VCaP (cell line): ENCODE results near the gene BSND.

Experiments
- H3K27ac ChIP-seq: fragments of 450-650 bp; 2 replicates; pipeline ENCODE4 v1.5.1; 2017
- TF ChIP-seq, protein P1 (sequence below): fragments of 450-650 bp; conservative IDR thresholded peaks from 2 replicates; pipeline ENCODE4 v1.5.1; 2017; ENCODE audit warnings: mild to moderate bottlenecking, moderate library complexity

The BSND gene

DNA sequence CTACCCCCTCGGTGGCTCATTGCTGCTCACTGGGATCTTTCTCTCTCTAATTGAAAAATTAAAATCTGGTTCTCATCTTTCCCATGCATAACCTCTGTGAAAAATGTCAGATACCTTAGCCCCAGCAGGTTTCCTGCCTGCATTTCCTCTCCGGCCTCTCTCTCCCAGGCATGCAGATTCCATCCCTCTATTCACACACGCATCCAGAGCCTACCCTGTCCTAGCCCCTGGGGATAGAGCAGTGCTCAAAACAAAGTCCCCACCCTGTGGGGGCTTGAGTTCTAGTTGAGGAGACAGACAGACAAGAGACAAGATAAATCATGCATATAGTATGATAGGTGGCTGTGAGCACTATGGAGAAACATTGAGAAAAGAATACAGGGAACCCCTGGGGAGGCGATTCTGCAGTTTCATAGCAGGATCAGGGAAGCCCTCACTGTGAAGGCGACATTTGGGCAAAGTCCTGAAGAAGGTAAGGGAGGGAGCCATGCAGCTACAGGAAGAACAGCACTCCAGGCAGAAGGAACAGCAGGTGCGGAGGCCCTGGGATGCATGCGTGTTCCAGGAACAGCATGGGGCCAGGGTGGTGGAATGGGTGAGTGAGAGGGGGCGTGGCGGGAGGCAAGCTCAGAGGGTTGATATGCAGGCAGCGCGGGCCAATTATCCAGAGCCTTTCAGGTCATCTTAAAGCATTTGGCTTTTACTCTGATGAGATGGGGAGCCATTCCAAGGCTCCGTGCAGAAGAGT is 3.5 kb upstream of the BSND start:
- TF ChIP-seq, protein P1, sequence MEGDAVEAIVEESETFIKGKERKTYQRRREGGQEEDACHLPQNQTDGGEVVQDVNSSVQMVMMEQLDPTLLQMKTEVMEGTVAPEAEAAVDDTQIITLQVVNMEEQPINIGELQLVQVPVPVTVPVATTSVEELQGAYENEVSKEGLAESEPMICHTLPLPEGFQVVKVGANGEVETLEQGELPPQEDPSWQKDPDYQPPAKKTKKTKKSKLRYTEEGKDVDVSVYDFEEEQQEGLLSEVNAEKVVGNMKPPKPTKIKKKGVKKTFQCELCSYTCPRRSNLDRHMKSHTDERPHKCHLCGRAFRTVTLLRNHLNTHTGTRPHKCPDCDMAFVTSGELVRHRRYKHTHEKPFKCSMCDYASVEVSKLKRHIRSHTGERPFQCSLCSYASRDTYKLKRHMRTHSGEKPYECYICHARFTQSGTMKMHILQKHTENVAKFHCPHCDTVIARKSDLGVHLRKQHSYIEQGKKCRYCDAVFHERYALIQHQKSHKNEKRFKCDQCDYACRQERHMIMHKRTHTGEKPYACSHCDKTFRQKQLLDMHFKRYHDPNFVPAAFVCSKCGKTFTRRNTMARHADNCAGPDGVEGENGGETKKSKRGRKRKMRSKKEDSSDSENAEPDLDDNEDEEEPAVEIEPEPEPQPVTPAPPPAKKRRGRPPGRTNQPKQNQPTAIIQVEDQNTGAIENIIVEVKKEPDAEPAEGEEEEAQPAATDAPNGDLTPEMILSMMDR: no peak
- H3K27ac ChIP-seq: no peak overlapping the region

DNA sequence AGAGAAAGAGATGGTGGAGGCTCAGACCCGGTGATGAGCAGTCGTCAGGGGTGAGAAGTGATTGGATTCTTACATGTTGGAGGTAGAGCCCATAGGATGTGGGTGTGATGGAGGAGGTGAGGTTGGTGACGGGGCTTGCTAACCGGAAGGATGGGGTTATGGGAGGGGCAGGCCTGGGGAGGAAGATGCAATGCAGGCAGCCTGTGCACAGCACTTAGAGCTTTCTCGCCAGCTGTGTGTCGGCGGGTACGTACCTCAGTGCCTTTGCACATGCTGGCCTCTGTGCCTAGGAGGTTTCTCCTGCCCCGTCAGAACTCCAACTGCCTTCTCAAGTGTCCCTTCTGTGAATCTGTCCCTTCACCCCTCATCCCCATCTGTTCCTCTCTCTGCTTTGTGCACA is 2.9 kb upstream of the BSND start:
- TF ChIP-seq, protein P1: no peak
- no peak overlapping the region for H3K27ac ChIP-seq

DNA sequence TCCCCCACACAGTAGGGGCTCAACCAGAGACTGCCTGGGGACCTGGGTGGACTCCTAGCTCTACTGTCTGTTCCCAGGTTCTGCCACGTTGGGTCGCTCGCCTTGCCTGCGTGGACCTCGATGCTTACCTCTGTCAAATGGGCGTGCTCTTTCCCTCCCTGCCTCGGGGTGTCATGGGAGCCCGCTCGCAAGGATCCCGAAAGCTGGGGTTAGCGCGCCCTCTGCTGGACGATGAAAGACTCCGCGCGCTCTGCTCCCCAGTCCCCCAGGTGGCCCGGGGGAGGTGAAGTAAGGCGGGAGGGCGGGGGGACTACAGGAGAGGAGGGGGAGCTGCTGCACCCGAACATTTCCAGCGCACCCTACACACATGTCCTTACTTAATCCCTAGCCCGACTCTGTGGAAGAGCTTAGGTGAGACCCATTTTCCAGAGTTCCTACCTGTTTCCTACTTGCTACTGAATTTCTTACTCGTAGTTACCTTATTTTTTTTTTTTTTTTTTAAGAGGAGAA is 2.3 kb upstream of the BSND start:
- H3K27ac ChIP-seq: no peak overlapping the region
- TF ChIP-seq, protein P1: peak; percentile 88

DNA sequence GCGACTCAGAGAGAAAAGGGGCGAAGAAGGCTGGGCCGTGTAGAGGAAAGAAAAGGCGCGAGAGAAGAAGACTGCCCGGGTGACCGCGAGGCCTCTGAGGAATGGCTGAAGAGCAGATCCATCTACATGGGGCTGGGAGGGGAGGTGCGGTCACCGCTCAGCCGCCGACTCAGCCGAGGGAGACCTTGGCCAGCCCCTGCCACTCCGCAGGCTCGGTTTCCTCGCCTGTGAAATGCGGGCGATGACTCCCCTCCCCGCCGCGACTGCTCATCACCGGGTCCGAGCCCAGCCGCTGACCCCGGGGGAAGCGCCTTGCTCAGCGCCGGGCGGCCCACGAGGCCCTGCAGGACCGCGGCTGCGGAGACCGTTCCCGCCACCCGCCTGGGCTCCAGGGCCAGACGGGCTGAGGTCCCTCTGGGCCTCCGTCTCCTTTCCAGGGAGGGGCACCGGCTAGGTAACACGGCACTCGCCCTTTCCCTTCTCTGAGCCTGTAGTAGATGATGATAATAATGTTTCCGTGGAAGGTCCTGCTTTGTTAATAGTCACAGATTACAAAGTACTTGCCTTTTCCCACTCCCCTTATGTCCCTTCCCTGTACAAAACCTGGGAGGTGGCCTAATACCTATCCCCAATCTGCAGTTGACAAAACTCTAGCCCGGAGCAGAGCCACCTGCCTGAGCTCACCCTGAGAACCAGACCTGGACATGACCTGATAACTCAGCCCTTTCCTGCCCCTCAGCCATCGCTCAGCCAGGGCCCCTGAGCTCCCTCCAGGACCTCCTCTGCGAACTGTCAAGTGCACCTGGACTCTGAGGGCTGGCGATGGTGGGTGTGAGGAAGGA is 1.6 kb upstream of the BSND start:
- no peak overlapping the region for H3K27ac ChIP-seq
- TF ChIP-seq, protein P1: no peak

DNA sequence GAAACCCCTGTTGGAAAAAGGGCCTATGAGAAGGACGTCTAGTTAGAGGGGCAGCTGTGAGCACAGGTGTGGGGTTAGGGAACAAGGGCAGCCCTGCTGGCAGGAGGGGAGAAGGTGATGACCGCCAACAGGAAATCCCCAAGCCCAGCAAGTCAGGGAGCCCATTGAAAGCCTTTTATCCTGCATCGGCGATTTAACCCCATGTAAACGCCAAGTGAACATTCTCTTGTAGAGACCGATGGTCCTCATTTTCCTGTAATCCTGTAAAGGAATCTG is 1.1 kb upstream of the BSND start:
- TF ChIP-seq, protein P1: no peak
- H3K27ac ChIP-seq: no peak overlapping the region

DNA sequence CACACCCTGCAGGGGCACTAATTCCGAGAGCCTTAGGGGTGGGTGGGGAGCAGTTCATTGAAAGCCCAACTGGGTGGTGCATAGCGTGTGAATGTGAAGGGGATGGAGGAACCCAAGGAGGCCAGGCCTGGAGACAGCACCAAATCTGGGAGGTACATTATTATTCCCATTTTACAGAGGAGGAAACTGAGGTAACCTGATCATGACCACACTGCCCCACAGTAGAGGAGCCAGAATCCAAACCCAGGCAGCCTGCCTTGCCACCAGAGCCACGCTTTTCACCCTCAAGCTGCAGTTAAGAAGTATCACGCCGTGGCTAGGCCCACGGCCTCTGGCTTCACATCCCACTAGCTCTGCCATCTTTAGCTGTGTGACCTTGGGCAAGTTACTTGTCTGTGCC is 633 bp upstream of the BSND start:
- TF ChIP-seq, protein P1: no peak
- no peak overlapping the region for H3K27ac ChIP-seq
